Ascending aorta (tissue), 2 donors: Measurements from ENCODE around the gene PDE1C. TPM values are rescaled to one million over a fixed set of nuclear protein-coding genes. Genes with fewer than 3 reads are reported as not detected.

Source experiments
- DNase-seq, 2 donors: peaks; one replicate each; pipeline ENCODE4 v3.0.0-alpha.2; 2019; ENCODE audit warnings: low spot score in 2 of 2
- H3K27ac ChIP-seq, 2 donors: fragments of 200-600 bp; sonication (generic); one replicate each; pipeline ENCODE4 v1.5.1; 2016 to 2017; ENCODE audit warnings: mild to moderate bottlenecking in 1 of 2
- H3K27me3 ChIP-seq: fragments of 200-600 bp; sonication (generic); one replicate; pipeline ENCODE4 v1.5.1; 2017
- H3K36me3 ChIP-seq, 2 donors: fragments of 200-600 bp; sonication (generic); one replicate each; pipeline ENCODE4 v1.5.1; 2016
- H3K4me1 ChIP-seq, 2 donors: fragments of 200-600 bp; sonication (generic); one replicate each; pipeline ENCODE4 v1.5.1; 2016 to 2017; ENCODE audit warnings: mild to moderate bottlenecking in 1 of 2
- H3K4me3 ChIP-seq, 2 donors: fragments of 200-600 bp; sonication (generic); one replicate each; pipeline ENCODE4 v1.5.1; 2016 to 2017; ENCODE audit warnings: mild to moderate bottlenecking in 1 of 2
- H3K9me3 ChIP-seq, 2 donors: fragments of 200-600 bp; sonication (generic); one replicate each; pipeline ENCODE4 v1.5.1; 2016
- intact Hi-C: fragments of 100-400 bp; cut with DNase I; formaldehyde crosslinking; loops from one replicate; pipeline ENCODE4 v1.15.1; 2023
- total RNA-seq: library from RNA; depleted of rRNA; stranded (reverse); fragments of >200 nt; gene quantifications from one replicate; pipeline ENCODE4 v1.1.0, GENCODE V29; 2016
- TF ChIP-seq, protein P1 (sequence below), 3 experiments: fragments of 200-600 bp in 2 of 3; fragments of 450-650 bp in 1 of 3; sonication (generic) in 2 of 3; IDR thresholded peaks; one replicate each; pipeline ENCODE4 v1.5.1; 2016 to 2019; ENCODE audit warnings: antibody characterized with exemption in 3 of 3, mild to moderate bottlenecking in 1 of 3, moderate library complexity in 1 of 3

The PDE1C gene
- total RNA-seq, 1 donor from 2014 or later, result 1.4 TPM

DNA sequence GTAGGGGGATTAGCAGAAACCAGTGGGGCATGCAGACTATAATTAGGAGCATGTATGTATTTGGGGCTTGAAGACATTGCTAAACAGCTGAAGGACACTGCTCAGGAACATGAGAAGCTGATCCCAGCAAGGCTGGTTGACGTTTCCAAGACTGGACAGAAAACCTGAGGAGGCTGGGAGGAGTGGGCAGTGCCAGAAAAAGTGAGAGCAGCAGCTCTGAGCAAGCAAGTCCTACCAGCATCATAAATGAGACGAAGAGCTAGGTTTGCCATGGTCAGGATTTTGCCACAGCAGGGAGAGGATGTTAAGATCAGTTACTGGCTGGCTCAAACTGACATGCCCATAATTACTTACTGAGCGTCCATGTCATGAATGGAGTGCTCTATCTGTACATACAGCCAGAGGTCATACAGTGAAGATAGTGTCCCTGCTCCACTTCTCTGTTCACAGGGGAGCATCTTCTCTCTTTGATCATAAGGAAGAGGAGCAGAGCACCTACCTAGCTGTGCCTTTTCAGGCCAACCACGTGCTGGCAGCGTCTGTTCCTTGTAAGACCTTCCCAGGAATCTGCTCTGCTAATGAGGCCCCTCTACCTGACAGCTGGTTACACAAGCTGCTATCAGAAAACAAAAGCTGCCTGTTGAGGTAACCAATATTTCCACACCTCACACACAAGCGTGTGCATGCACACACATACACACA is 44.7 kb downstream of the PDE1C start:
- intact Hi-C loops, result no loop called here
- H3K4me1 ChIP-seq, result no peaks in the 10 kb centered on the region
- H3K9me3 ChIP-seq, result no peaks in the 10 kb centered on the region
- TF ChIP-seq, protein P1, sequence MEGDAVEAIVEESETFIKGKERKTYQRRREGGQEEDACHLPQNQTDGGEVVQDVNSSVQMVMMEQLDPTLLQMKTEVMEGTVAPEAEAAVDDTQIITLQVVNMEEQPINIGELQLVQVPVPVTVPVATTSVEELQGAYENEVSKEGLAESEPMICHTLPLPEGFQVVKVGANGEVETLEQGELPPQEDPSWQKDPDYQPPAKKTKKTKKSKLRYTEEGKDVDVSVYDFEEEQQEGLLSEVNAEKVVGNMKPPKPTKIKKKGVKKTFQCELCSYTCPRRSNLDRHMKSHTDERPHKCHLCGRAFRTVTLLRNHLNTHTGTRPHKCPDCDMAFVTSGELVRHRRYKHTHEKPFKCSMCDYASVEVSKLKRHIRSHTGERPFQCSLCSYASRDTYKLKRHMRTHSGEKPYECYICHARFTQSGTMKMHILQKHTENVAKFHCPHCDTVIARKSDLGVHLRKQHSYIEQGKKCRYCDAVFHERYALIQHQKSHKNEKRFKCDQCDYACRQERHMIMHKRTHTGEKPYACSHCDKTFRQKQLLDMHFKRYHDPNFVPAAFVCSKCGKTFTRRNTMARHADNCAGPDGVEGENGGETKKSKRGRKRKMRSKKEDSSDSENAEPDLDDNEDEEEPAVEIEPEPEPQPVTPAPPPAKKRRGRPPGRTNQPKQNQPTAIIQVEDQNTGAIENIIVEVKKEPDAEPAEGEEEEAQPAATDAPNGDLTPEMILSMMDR (IDR thresholded peaks at IDR 0.05), result no peak
- no peaks in the 10 kb centered on the region for H3K36me3 ChIP-seq
- no peaks in the 10 kb centered on the region for H3K27me3 ChIP-seq
- no peak overlapping the region for H3K4me3 ChIP-seq
- no peak for DNase-seq
- H3K27ac ChIP-seq, result no peak overlapping the region

DNA sequence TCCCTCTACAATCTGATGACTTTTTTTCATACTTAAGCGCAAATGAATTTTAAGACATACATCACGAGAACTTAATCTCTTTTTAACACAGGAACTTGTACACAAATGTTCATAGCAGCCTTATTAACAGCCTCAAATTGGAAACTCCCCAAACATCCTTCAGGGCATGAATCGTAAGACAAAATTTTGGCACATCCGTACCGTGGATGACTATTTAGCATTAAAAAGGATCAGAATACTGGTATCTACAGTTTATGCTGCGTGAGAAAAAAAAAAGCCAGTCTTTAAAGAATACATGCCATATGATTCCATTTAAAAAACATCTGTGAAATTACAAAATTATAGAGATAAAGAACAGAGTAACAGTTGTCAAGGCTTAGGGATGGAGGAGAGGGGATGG is 46.8 kb downstream of the PDE1C start:
- Histone ChIP-seq H3K4me1 (no peaks in the 10 kb centered on the region), H3K27me3 (no peaks in the 10 kb centered on the region), H3K4me3 (no peak overlapping the region), H3K9me3 (no peaks in the 10 kb centered on the region), H3K27ac (no peak overlapping the region), H3K36me3 (no peaks in the 10 kb centered on the region)
- no peak for DNase-seq
- intact Hi-C loops, result no loop called here
- TF ChIP-seq, protein P1 (IDR thresholded peaks at IDR 0.05), result no peak

- H3K4me3 ChIP-seq, result no peak overlapping the region
- H3K4me1 ChIP-seq, result no peaks in the 10 kb centered on the region
- intact Hi-C loops, result no loop called here
- H3K27ac ChIP-seq, result no peak overlapping the region
- DNase-seq, result no peak
- no peaks in the 10 kb centered on the region for H3K9me3 ChIP-seq
- TF ChIP-seq, protein P1 (IDR thresholded peaks at IDR 0.05), result no peak
- no peaks in the 10 kb centered on the region for H3K36me3 ChIP-seq
- H3K27me3 ChIP-seq, result no peaks in the 10 kb centered on the region
These were observed 47.2 kb downstream of the PDE1C start for GRCh38 chr7:32022966-32023365.

- Histone ChIP-seq H3K36me3 (no peaks in the 10 kb centered on the region), H3K9me3 (no peaks in the 10 kb centered on the region), H3K4me3 (no peak overlapping the region), H3K27ac (no peak overlapping the region), H3K27me3 (no peaks in the 10 kb centered on the region), H3K4me1 (no peaks in the 10 kb centered on the region)
- TF ChIP-seq, protein P1 (IDR thresholded peaks at IDR 0.05), result no peak
- intact Hi-C loops, result no loop called here
- no peak for DNase-seq
These were observed 49.6 kb downstream of the PDE1C start for GRCh38 chr7:32020551-32021159.

DNA sequence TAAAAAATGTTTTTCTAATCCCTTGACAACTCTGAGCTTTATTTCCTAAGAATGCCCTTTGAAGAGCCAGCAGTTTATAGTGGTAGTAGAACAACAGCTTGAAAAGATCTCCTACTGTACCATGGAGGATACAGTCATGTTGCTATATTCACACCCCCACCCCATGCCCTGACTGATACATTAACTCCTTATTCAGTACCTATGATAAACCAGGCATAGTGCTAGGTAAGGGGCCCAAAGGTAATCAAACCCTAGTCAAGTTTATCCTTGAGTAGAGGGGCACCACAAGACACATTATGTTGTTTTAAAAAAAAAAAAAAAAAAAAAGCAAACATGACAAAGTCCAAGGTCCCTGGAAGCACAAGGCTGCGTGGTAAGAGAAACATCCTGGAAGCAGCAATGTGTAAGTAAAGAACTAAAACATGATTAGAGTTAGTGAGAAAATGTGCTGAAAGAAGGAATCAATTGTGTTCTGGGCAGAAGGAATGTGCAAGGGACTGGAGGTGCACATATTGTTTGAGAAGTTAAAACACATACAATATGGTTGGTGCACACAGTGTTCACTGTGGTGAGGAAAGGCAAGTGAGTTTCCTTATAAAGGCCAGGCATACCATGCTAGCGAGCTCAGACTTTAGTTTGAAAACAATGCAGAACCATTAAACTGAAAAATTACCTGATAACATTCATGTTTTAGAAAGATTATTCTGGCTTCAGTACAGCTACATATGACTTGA is 51.2 kb downstream of the PDE1C start:
- Histone ChIP-seq H3K36me3 (no peaks in the 10 kb centered on the region), H3K27ac (no peak overlapping the region), H3K4me3 (no peak overlapping the region), H3K9me3 (no peaks in the 10 kb centered on the region), H3K27me3 (no peaks in the 10 kb centered on the region), H3K4me1 (no peaks in the 10 kb centered on the region)
- DNase-seq, result no peak
- TF ChIP-seq, protein P1 (IDR thresholded peaks at IDR 0.05), result no peak
- intact Hi-C loops, result no loop called here
